ENCODE results near the gene COL26A1. TPM values are rescaled to one million over a fixed set of nuclear protein-coding genes. Genes with fewer than 3 reads are reported as not detected.
A peak's percentile ranks its signal among the peaks of the same experiment; 100 is the strongest.

The COL26A1 gene
- polyA plus RNA-seq, 1 donor from 2014 or later: 36.6 TPM

- Histone ChIP-seq H3K27ac (ENCODE audit: low read length) (no peak overlapping the region), H3K4me2 (ENCODE audit: low read length) (no peak overlapping the region), H3F3A (ENCODE audit: insufficient read depth, low read length, poor library complexity, severe bottlenecking) (no peaks in the 10 kb centered on the region), H3K9me2 (ENCODE audit: insufficient read depth, low read length) (no peaks in the 10 kb centered on the region), H4K20me1 (ENCODE audit: insufficient read depth) (no peaks in the 10 kb centered on the region), H3K79me2 (replicated peaks; ENCODE audit: insufficient read depth, low read length) (no peaks in the 10 kb centered on the region), H3K9ac (ENCODE audit: low read length) (no peak overlapping the region), H3K9me3 (ENCODE audit: low read length) (no peaks in the 10 kb centered on the region), H3K36me3 (ENCODE audit: insufficient read depth, low read length) (no peaks in the 10 kb centered on the region), H3K4me3 (ENCODE audit: low read length) (no peak overlapping the region), H2AFZ (ENCODE audit: low read depth, low read length) (no peak overlapping the region), H3K27me3 (ENCODE audit: insufficient read depth, low read depth, low read length) (no peaks in the 10 kb centered on the region)
- no peak for TF ChIP-seq TAF1 (IDR thresholded peaks at IDR 0.05; ENCODE audit: low read depth)
- TF ChIP-seq POLR2AphosphoS5 (IDR thresholded peaks at IDR 0.05): no peak
- peak; percentile 58 for TF ChIP-seq CTCF (IDR thresholded peaks at IDR 0.05; ENCODE audit: poor library complexity, severe bottlenecking)
- peak; percentile 33 for TF ChIP-seq SMC3 (conservative IDR thresholded peaks at IDR 0.05; ENCODE audit: poor library complexity)
- TF ChIP-seq EZH2 (IDR thresholded peaks at IDR 0.05; ENCODE audit: borderline replicate concordance, insufficient read depth, low read length, poor library complexity, severe bottlenecking): no peak
- peak; percentile 45 for TF ChIP-seq RAD21 (conservative IDR thresholded peaks at IDR 0.05)
- TF ChIP-seq MXI1 (conservative IDR thresholded peaks at IDR 0.05; ENCODE audit: poor library complexity, severe bottlenecking): no peak
Measured at GRCh38 chr7:101538596-101539459, 176.2 kb downstream of the COL26A1 start.

DNA sequence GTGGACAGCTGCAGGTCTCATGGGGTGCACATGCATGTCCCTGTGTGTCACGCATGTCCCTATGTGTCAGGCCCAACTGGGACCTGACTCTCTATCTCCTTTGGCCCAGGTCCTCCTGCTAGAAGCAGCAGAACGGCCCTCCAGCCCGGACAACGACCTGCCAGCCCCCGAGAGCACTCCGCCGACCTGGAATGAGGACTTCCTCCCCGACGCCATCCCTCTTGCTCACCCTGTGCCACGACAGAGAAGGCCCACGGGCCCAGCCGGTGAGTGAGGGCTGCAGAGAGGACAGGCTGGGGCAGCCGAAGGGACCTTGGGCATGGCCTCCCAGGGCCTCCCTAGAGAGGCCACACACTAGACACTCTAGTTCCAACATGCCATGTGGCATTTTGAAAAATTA is 177.1 kb downstream of the COL26A1 start:
- H3K79me2 ChIP-seq (replicated peaks; ENCODE audit: insufficient read depth, low read length): no peaks in the 10 kb centered on the region

More for the DNA sequence above, 177.1 kb downstream of the COL26A1 start:
- no peak overlapping the region for H3K27ac ChIP-seq (ENCODE audit: low read length)
- TF ChIP-seq MXI1 (conservative IDR thresholded peaks at IDR 0.05; ENCODE audit: poor library complexity, severe bottlenecking) (no peak), EZH2 (IDR thresholded peaks at IDR 0.05; ENCODE audit: borderline replicate concordance, insufficient read depth, low read length, poor library complexity, severe bottlenecking) (no peak), SMC3 (conservative IDR thresholded peaks at IDR 0.05; ENCODE audit: poor library complexity) (no peak), CTCF (IDR thresholded peaks at IDR 0.05; ENCODE audit: poor library complexity, severe bottlenecking) (no peak), RAD21 (conservative IDR thresholded peaks at IDR 0.05) (no peak), EP300 (conservative IDR thresholded peaks at IDR 0.05; ENCODE audit: poor library complexity, severe bottlenecking) (no peak), TAF1 (IDR thresholded peaks at IDR 0.05; ENCODE audit: low read depth) (no peak), POLR2AphosphoS5 (IDR thresholded peaks at IDR 0.05) (no peak)
- TF ChIP-seq, protein P1, sequence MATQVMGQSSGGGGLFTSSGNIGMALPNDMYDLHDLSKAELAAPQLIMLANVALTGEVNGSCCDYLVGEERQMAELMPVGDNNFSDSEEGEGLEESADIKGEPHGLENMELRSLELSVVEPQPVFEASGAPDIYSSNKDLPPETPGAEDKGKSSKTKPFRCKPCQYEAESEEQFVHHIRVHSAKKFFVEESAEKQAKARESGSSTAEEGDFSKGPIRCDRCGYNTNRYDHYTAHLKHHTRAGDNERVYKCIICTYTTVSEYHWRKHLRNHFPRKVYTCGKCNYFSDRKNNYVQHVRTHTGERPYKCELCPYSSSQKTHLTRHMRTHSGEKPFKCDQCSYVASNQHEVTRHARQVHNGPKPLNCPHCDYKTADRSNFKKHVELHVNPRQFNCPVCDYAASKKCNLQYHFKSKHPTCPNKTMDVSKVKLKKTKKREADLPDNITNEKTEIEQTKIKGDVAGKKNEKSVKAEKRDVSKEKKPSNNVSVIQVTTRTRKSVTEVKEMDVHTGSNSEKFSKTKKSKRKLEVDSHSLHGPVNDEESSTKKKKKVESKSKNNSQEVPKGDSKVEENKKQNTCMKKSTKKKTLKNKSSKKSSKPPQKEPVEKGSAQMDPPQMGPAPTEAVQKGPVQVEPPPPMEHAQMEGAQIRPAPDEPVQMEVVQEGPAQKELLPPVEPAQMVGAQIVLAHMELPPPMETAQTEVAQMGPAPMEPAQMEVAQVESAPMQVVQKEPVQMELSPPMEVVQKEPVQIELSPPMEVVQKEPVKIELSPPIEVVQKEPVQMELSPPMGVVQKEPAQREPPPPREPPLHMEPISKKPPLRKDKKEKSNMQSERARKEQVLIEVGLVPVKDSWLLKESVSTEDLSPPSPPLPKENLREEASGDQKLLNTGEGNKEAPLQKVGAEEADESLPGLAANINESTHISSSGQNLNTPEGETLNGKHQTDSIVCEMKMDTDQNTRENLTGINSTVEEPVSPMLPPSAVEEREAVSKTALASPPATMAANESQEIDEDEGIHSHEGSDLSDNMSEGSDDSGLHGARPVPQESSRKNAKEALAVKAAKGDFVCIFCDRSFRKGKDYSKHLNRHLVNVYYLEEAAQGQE (IDR thresholded peaks at IDR 0.05; ENCODE audit: borderline replicate concordance): no peak
- H3K27me3 ChIP-seq (ENCODE audit: insufficient read depth, low read depth, low read length): no peaks in the 10 kb centered on the region
- no peaks in the 10 kb centered on the region for H3F3A ChIP-seq (ENCODE audit: insufficient read depth, low read length, poor library complexity, severe bottlenecking)
- H3K4me3 ChIP-seq (ENCODE audit: low read length): no peak overlapping the region
- H3K36me3 ChIP-seq (ENCODE audit: insufficient read depth, low read length): no peaks in the 10 kb centered on the region
- no peaks in the 10 kb centered on the region for H3K9me3 ChIP-seq (ENCODE audit: low read length)
- H4K20me1 ChIP-seq (ENCODE audit: insufficient read depth): no peaks in the 10 kb centered on the region
- H3K9ac ChIP-seq (ENCODE audit: low read length): no peak overlapping the region
- no peaks in the 10 kb centered on the region for H3K9me2 ChIP-seq (ENCODE audit: insufficient read depth, low read length)
- H2AFZ ChIP-seq (ENCODE audit: low read depth, low read length): no peak overlapping the region
- H3K4me2 ChIP-seq (ENCODE audit: low read length): no peak overlapping the region

All from neural cell (in vitro differentiated cells).